Pancreas (tissue), 10 donors: ENCODE results near the gene S100A16. TPM values are rescaled to one million over a fixed set of nuclear protein-coding genes. Genes with fewer than 3 reads are reported as not detected.

Source experiments
- ATAC-seq, 4 donors: fragments of 200-7000 bp; cut with Tn5 transposase; one replicate each; pipeline versions ENCODE4 v1.8.0 to v1.9.1; 2020; ENCODE audit warnings: mild to moderate bottlenecking in 4 of 4, moderate library complexity in 4 of 4
- DNase-seq, 6 donors: peaks; one replicate each; pipeline ENCODE4 v3.0.0-alpha.2; 2020
- FAIRE-seq: peaks from 2 replicates; lab custom pipeline; 2012; peaks lifted over from hg19 to GRCh38; lab: Jason Lieb, UNC
- H3K27ac ChIP-seq, 4 donors: fragments of 200-600 bp; sonication (generic); 1 replicate in 3 of 4; 2 replicates in 1 of 4; pipeline versions ENCODE4 v1.5.0 to v1.8.0; 2020
- H3K27me3 ChIP-seq, 4 donors: fragments of 200-600 bp; one replicate each; pipeline ENCODE4 v1.8.0; 2021
- H3K36me3 ChIP-seq, 3 donors: fragments of 200-600 bp; sonication (generic) in 1 of 3; one replicate each; pipeline versions ENCODE4 v1.5.0 to v1.8.0; 2020 to 2021
- H3K4me1 ChIP-seq, 3 donors: fragments of 200-600 bp; one replicate each; pipeline ENCODE4 v1.8.0; 2021
- H3K4me3 ChIP-seq, 4 donors: fragments of 200-600 bp; sonication (generic) in 2 of 4; one replicate each; pipeline versions ENCODE4 v1.5.0 to v1.8.0; 2020 to 2021
- H3K9me3 ChIP-seq, 4 donors: fragments of 200-600 bp; one replicate each; pipeline ENCODE4 v1.8.0; 2021
- CTCF ChIP-seq, 4 donors: fragments of 200-600 bp; sonication (generic) in 3 of 4; IDR thresholded peaks; one replicate each; pipeline versions ENCODE4 v1.5.0 to v1.8.0; 2021; ENCODE audit warnings: antibody characterized with exemption in 4 of 4
- WGBS, 2 donors: extraction: QIAGEN DNeasy Blood & Tissue Kit; methylation state at CpG; one replicate each; pipeline ENCODE4 v1.1.7; 2013; 5-methylcytosine and 5-hydroxymethylcytosine counted together
- intact Hi-C, 3 donors: fragments of 100-400 bp; cut with DNase I; formaldehyde crosslinking; loops; one replicate each; pipeline versions ENCODE4 v1.11.1 to v1.14.2; 2022
- polyA plus RNA-seq, 2 donors: library from polyadenylated mRNA; stranded (reverse); fragments of 200-250 nt; gene quantifications; one replicate each; pipeline ENCODE4 v1.2.3, GENCODE V29; 2013
- total RNA-seq, 6 donors: library from RNA; stranded (reverse); fragmentation: NEBNext Ultra II Directional in 4 of 6; extraction: Animal tissue kit (Norgen Biotek cat#: 25700) in 4 of 6; gene quantifications; one replicate each; pipeline versions ENCODE4 v1.2.1 to v1.2.4, GENCODE V29; 2021 to 2023
- donor health status: healthy with polysubstance abuse.
- donor health status: DM: no; HTN: no; CAD: no; lungs with moderate emphysema.
- donor health status: DM: no; HTN: no; CAD: no.
- donor health status: control.
- donor health status: control.
- donor health status: Bipolar disorder and iron deficiency.
- donor health status: DM: yes; HTN: yes; CAD: no.
- donor health status: DM: no; HTN: no; CAD: no.
- donor health status: DM: no; HTN: no; CAD: no.
- donor health status: DM: yes; HTN: yes; CAD: no.

S100A16 gene
- total and polyA plus RNA-seq, 8 donors: 8.1 to 43.9 (median 21.4) TPM

- FAIRE-seq (no peak), DNase-seq (peak; percentile 54 to 86 (median 71)), ATAC-seq (peak; percentile 57 to 73 (median 66))
- peak within 1 kb of the TSS in 3 of 4 donors; percentile 49 to 67 (median 63) for H3K27ac ChIP-seq
- H3K9me3 ChIP-seq: no peaks in the 10 kb centered on the region
- intact Hi-C loops: no loop called here
- 61 to 68% methylated on average over 10 of the region's 10 CpGs for WGBS, 2 donors
- H3K4me1 ChIP-seq: peaks cover 0 to 2% (median 0%) of the 10 kb centered on the region in 3 donors
- H3K36me3 ChIP-seq: no peaks in the 10 kb centered on the region
- no peak within 1 kb of the TSS for H3K4me3 ChIP-seq
- no peak for TF ChIP-seq CTCF (IDR thresholded peaks at IDR 0.05)
- H3K27me3 ChIP-seq: no peaks in the 10 kb centered on the region
These were observed 3.4 kb upstream of the S100A16 start, which contains the start of gene S100A14 for GRCh38 chr1:153616144-153616916. TSS of gene S100A14 (minus strand) at chr1:153616325. CDS start at chr1:153615858, 467 bp downstream.

GRCh38 chr1:153615406-153615805 lies 2.5 kb upstream of the S100A16 start:
- H3K4me1 ChIP-seq: peaks cover 0 to 2% (median 0%) of the 10 kb centered on the region in 3 donors
- intact Hi-C loops: no loop called here
- ATAC-seq: no peak

GRCh38 chr1:153614906-153615305 lies 2.0 kb upstream of the S100A16 start:
- no peak overlapping the region for H3K4me3 ChIP-seq
- TF ChIP-seq CTCF (IDR thresholded peaks at IDR 0.05): no peak

More at GRCh38 chr1:153615406-153615805, 2.5 kb upstream of the S100A16 start:
- FAIRE-seq (no peak), DNase-seq (no peak)
- H3K4me3 ChIP-seq: no peak overlapping the region
- H3K27ac ChIP-seq: peak overlapping the region in 2 of 4 donors; percentile 63 to 67
- no peaks in the 10 kb centered on the region for H3K36me3 ChIP-seq
- no peaks in the 10 kb centered on the region for H3K9me3 ChIP-seq
- no peak for TF ChIP-seq CTCF (IDR thresholded peaks at IDR 0.05)
- 74 to 86% methylated on average over 1 to 2 of the region's 2 CpGs for WGBS, 2 donors
- no peaks in the 10 kb centered on the region for H3K27me3 ChIP-seq

GRCh38 chr1:153614189-153614900 lies 1.4 kb upstream of the S100A16 start:
- intact Hi-C loops: no loop called here

More at GRCh38 chr1:153614906-153615305, 2.0 kb upstream of the S100A16 start:
- 88 to 91% methylated on average over 7 of the region's 7 CpGs for WGBS, 2 donors
- intact Hi-C loops: no loop called here
- Histone ChIP-seq H3K27ac (no peak overlapping the region), H3K36me3 (no peaks in the 10 kb centered on the region), H3K4me1 (peaks cover 0 to 2% (median 0%) of the 10 kb centered on the region in 3 donors), H3K27me3 (no peaks in the 10 kb centered on the region), H3K9me3 (no peaks in the 10 kb centered on the region)
- FAIRE-seq: no peak
- no peak for ATAC-seq
- no peak for DNase-seq

More at GRCh38 chr1:153614189-153614900, 1.4 kb upstream of the S100A16 start:
- H3K4me3 ChIP-seq: no peak overlapping the region
- H3K9me3 ChIP-seq: no peaks in the 10 kb centered on the region
- H3K27me3 ChIP-seq: no peaks in the 10 kb centered on the region
- TF ChIP-seq CTCF (IDR thresholded peaks at IDR 0.05): no peak
- ATAC-seq (no peak), FAIRE-seq (no peak), DNase-seq (no peak)
- 67 to 79% methylated on average over 2 of the region's 2 CpGs for WGBS, 2 donors
- no peak overlapping the region for H3K27ac ChIP-seq
- peaks cover 0 to 2% (median 0%) of the 10 kb centered on the region in 3 donors for H3K4me1 ChIP-seq
- no peaks in the 10 kb centered on the region for H3K36me3 ChIP-seq
